ENCODE measurements around the gene MTF2. TPM values are rescaled to one million over a fixed set of nuclear protein-coding genes. Genes with fewer than 3 reads are reported as not detected.

The MTF2 gene
- total and polyA plus RNA-seq, 4 donors = 3.2 to 17.8 (median 12.6) TPM

GRCh38 chr1:93079685-93080141 is 630 bp downstream of the MTF2 start (continued):
- TF ChIP-seq CTCF (IDR thresholded peaks at IDR 0.05; ENCODE audit: low read depth, low read length, missing input control) = no peak

- peak overlapping the region; percentile 82 to 90 for H3K27ac ChIP-seq (ENCODE audit: low read depth in 1 of 2, low read length in 2 of 2)
- TF ChIP-seq RXRA (IDR thresholded peaks at IDR 0.05) (no peak), ZBTB33 (IDR thresholded peaks at IDR 0.05) (no peak), HNF4G (IDR thresholded peaks at IDR 0.05) (no peak), ATF3 (IDR thresholded peaks at IDR 0.05) (no peak), REST (IDR thresholded peaks at IDR 0.05) (peak; percentile 56), NR2F2 (IDR thresholded peaks at IDR 0.05) (no peak), CTCF (IDR thresholded peaks at IDR 0.05; ENCODE audit: low read depth, low read length, missing input control) (peak; percentile 45), RAD21 (IDR thresholded peaks at IDR 0.05) (peak; percentile 73 to 77)
- H3K27me3 ChIP-seq (ENCODE audit: control insufficient read depth in 4 of 4, insufficient read depth in 4 of 4, low read length in 3 of 4) = no peaks in the 10 kb centered on the region
- DNase-seq (ENCODE audit: low spot score) = no peak
- H3K4me3 ChIP-seq (ENCODE audit: low read depth in 1 of 3, low read length in 3 of 3) = peak overlapping the region; percentile 56 to 92 (median 82)
- H3K9me3 ChIP-seq (ENCODE audit: control insufficient read depth in 4 of 4, low read length in 3 of 4) = no peaks in the 10 kb centered on the region
- H3K9ac ChIP-seq (ENCODE audit: low read depth in 1 of 2, low read length in 2 of 2) = peak overlapping the region; percentile 83 to 91
- H3K4me1 ChIP-seq (ENCODE audit: control insufficient read depth in 4 of 4, insufficient read depth in 4 of 4, low read length in 3 of 4) = peaks cover 0 to 24% (median 22%) of the 10 kb centered on the region in 4 donors
- no peaks in the 10 kb centered on the region for H3K36me3 ChIP-seq (ENCODE audit: control insufficient read depth in 4 of 4, insufficient read depth in 3 of 4, low read depth in 1 of 4, low read length in 3 of 4)
- 2% methylated on average over 5 of the region's 5 CpGs for WGBS
Observed at GRCh38 chr1:93080179-93080823, 1.2 kb downstream of the MTF2 start.

Measured in liver (tissue), 9 donors.